Endothelial cell of umbilical vein (primary cell): Measurements from ENCODE around the gene SEC22C. TPM values are rescaled to one million over a fixed set of nuclear protein-coding genes. Genes with fewer than 3 reads are reported as not detected.

Experiments
- BruUV-seq: library from RNA; stranded (reverse); fragments of 400-500 nt; replicated peaks from 2 replicates; lab custom pipeline; 2021; lab: Mats Ljungman, UMichigan
- CTCF ChIA-PET: fragments of 300-600, 350-600 bp; sonication (Branson Sonifier 250); formaldehyde crosslinking; loops from one replicate; lab custom pipeline; 2021; ENCODE audit warnings: antibody characterized with exemption, inconsistent platforms; lab: Charles Lee
- POLR2A ChIA-PET: fragments of 300-600, 350-600 bp; sonication (Branson Sonifier 250); formaldehyde crosslinking; loops from one replicate; lab custom pipeline; 2021; ENCODE audit warnings: antibody characterized with exemption, inconsistent platforms; lab: Charles Lee
- DNase-seq: peaks from one replicate; pipeline ENCODE4 v3.0.0-alpha.2; 2011; ENCODE audit warnings: low read depth, low spot score
- FAIRE-seq: peaks from 2 replicates; lab custom pipeline; 2011; peaks lifted over from hg19 to GRCh38; lab: Jason Lieb, UNC
- H2AFZ ChIP-seq: 2 replicates; pipeline ENCODE4 v1.6.0; 2012; ENCODE audit warnings: low read depth, low read length, control low read depth, inconsistent platforms
- H3K27ac ChIP-seq: 2 replicates; pipeline ENCODE4 v1.5.1; 2011; ENCODE audit warnings: low read depth, mild to moderate bottlenecking, control low read depth, low read length, moderate library complexity; ENCODE audit not compliant: insufficient read depth
- H3K27me3 ChIP-seq, 2 experiments: 2 replicates each; pipeline versions ENCODE4 v1.6.0 to v1.6.1; 2011; ENCODE audit warnings: low read length in 2 of 2, mixed read lengths in 1 of 2; ENCODE audit not compliant: control insufficient read depth in 2 of 2, insufficient read depth in 2 of 2
- H3K36me3 ChIP-seq, 2 experiments: 2 replicates in 1 of 2; 3 replicates in 1 of 2; pipeline ENCODE4 v1.5.1; 2011; ENCODE audit warnings: low read length in 2 of 2, mild to moderate bottlenecking in 1 of 2, moderate library complexity in 1 of 2; ENCODE audit not compliant: control insufficient read depth in 2 of 2, insufficient read depth in 2 of 2; ENCODE audit errors: extremely low read depth in 1 of 2
- H3K4me1 ChIP-seq: 3 replicates; pipeline ENCODE4 v1.5.1; 2011; ENCODE audit warnings: mild to moderate bottlenecking, low read length; ENCODE audit not compliant: control insufficient read depth, insufficient read depth; ENCODE audit errors: extremely low read depth
- H3K4me2 ChIP-seq: 2 replicates; pipeline ENCODE4 v1.6.1; 2011; ENCODE audit warnings: low read length, control low read depth, mixed read lengths; ENCODE audit not compliant: insufficient read depth
- H3K4me3 ChIP-seq, 3 experiments: fragments of 200-600 bp in 1 of 3; sonication (generic), shearing (Covaris generic) in 1 of 3; replicated peaks in 1 of 3; 2 replicates each; pipeline ENCODE4 v1.5.1; 2011 to 2016; ENCODE audit warnings: control low read depth in 3 of 3, low read length in 3 of 3, mild to moderate bottlenecking in 2 of 3, inconsistent platforms in 1 of 3, low read depth in 1 of 3, moderate library complexity in 1 of 3; ENCODE audit not compliant: insufficient read depth in 1 of 3
- H3K79me2 ChIP-seq: 2 replicates; pipeline ENCODE4 v1.6.0; 2012; ENCODE audit warnings: low read length, inconsistent platforms; ENCODE audit not compliant: control insufficient read depth, insufficient read depth
- H3K9ac ChIP-seq: replicated peaks from 2 replicates; pipeline ENCODE3; 2011; ENCODE audit warnings: low read length, control low read depth; ENCODE audit not compliant: insufficient read depth; ENCODE audit errors: extremely low read depth
- H3K9me1 ChIP-seq: replicated peaks from 3 replicates; pipeline ENCODE4 v1.6.0; 2011; ENCODE audit warnings: mild to moderate bottlenecking, low read length; ENCODE audit not compliant: control insufficient read depth, insufficient read depth; ENCODE audit errors: extremely low read depth
- H3K9me3 ChIP-seq: replicated peaks from 2 replicates; pipeline ENCODE4 v1.5.1; 2012; ENCODE audit warnings: low read length, inconsistent platforms; ENCODE audit not compliant: control insufficient read depth, insufficient read depth
- H4K20me1 ChIP-seq: replicated peaks from 2 replicates; pipeline ENCODE3; 2011; ENCODE audit warnings: mild to moderate bottlenecking, low read length; ENCODE audit not compliant: control insufficient read depth, insufficient read depth; ENCODE audit errors: extremely low read depth
- EZH2 ChIP-seq: IDR thresholded peaks from 2 replicates; pipeline ENCODE4 v1.6.1; 2012; ENCODE audit warnings: borderline replicate concordance, low read depth, mild to moderate bottlenecking, moderate library complexity, low read length, inconsistent platforms; ENCODE audit not compliant: severe bottlenecking
- FOS ChIP-seq: IDR thresholded peaks from 2 replicates; pipeline ENCODE4 v1.6.1; 2011; ENCODE audit warnings: mild to moderate bottlenecking, low read length, moderate library complexity, borderline replicate concordance; ENCODE audit not compliant: insufficient read depth
- GATA2 ChIP-seq: IDR thresholded peaks from 2 replicates; pipeline ENCODE4 v1.7.0; 2011; ENCODE audit warnings: low read depth, mild to moderate bottlenecking, moderate library complexity, mixed read lengths, low read length; ENCODE audit not compliant: insufficient read length, insufficient read depth
- JUN ChIP-seq: IDR thresholded peaks from 2 replicates; pipeline ENCODE4 v1.6.1; 2011; ENCODE audit warnings: borderline replicate concordance, low read depth; ENCODE audit not compliant: insufficient read length, insufficient read depth
- MYC ChIP-seq: IDR thresholded peaks from one replicate; pipeline ENCODE4 v1.6.1; 2011; ENCODE audit warnings: mild to moderate bottlenecking, low read depth, low read length
- POLR2A ChIP-seq: IDR thresholded peaks from 2 replicates; pipeline ENCODE4 v1.6.1; 2012; ENCODE audit warnings: low read depth, mild to moderate bottlenecking, control low read depth, low read length
- POLR2AphosphoS5 ChIP-seq: IDR thresholded peaks from 2 replicates; pipeline ENCODE4 v1.6.1; 2012; ENCODE audit warnings: low read depth, mild to moderate bottlenecking, control low read depth, low read length, moderate library complexity; ENCODE audit not compliant: insufficient read depth
- dilution Hi-C: fragments of 300-500 bp; cut with MboI; formaldehyde crosslinking; loops from one replicate; pipeline ENCODE4 v1.15.0; 2019; ENCODE audit warnings: low sequenced_read_pairs; ENCODE audit not compliant: extremely low pct_ligation_motif_present
- intact Hi-C: fragments of 100-400 bp; cut with micrococcal nuclease; formaldehyde crosslinking; loops from one replicate; pipeline ENCODE4 v1.10.0; 2022
- polyA plus RNA-seq, 4 experiments: library from polyadenylated mRNA; depleted of rRNA in 3 of 4; stranded (reverse) in 3 of 4; unstranded in 1 of 4; fragments of >200 nt; gene quantifications; 2 replicates each; pipeline versions ENCODE4 v1.2.1 to v1.2.3, GENCODE V29; 2011 to 2012; ENCODE audit warnings: missing spikeins in 1 of 4
- total RNA-seq: library from RNA; stranded (reverse); gene quantifications from 2 replicates; pipeline ENCODE4 v1.2.3, GENCODE V29; 2021
- TF ChIP-seq, protein P1 (sequence below): IDR thresholded peaks from 2 replicates; pipeline ENCODE4 v1.6.1; 2011; ENCODE audit not compliant: insufficient read depth, insufficient read length
- TF ChIP-seq, protein P2 (sequence below), 2 donors: IDR thresholded peaks; 1 replicate in 1 of 2; 2 replicates in 1 of 2; pipeline ENCODE4 v1.5.1; 2011; ENCODE audit warnings: low read length in 2 of 2, mild to moderate bottlenecking in 2 of 2, moderate library complexity in 2 of 2, control low read depth in 1 of 2, inconsistent platforms in 1 of 2, low read depth in 1 of 2; ENCODE audit not compliant: insufficient read depth in 1 of 2; ENCODE audit errors: extremely low read depth in 1 of 2

Gene SEC22C
- total and polyA plus RNA-seq, 2 donors (not counting 3 experiments of a cell fraction or from before 2014, with no cell fraction given): 43.9 to 61.9 TPM

DNA sequence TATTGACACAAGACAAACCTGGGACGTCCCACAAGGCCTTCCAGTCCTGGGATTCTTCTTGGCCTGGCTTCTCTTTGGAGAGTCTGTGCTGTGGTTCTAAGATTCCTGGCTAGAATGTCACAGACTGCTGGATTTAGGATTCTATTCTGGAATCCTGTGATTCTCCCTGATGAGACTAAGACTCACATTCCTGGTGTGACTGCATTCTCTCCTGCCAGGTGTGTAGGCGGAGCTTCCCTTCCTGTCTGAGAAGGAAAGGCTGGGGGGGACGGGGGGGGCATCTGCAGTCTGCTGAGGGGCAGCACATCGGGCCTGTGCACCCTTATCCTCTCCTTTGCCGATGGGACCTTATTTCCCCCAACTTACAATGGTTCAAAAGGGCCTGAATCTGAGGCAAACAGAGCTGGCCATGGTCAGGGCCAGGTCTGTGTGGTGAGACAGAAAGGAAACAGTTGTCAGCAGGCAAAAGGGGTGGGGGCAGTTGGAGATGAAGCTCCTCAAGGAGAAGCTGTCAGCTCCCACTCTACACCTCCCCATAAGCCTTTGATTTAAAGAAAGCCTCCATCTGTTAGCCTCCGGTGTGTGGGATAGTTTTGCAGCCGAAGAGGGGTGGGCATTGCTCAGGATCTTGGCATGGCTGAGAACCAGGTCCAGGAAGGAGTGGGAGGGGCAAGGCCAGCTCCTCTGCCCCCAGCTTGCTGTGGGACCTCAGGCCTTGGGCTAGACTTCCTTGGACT lies 48.4 kb downstream of the SEC22C start:
- no peak overlapping the region for H2AFZ ChIP-seq
- CTCF ChIA-PET: interaction anchor here (1.0 to 1.5 kb wide), 3 partner anchors 12 to 303 kb away, joined by 3 to 7 read pairs (median 6); no protein-coding TSS in a partner anchor
- dilution Hi-C loops: no loop called here
- peaks cover 0 to 2% of the 10 kb centered on the region in 2 experiments for H3K27me3 ChIP-seq
- H3K4me3 ChIP-seq: no peak overlapping the region
- H3K9me3 ChIP-seq: no peaks in the 10 kb centered on the region
- TF ChIP-seq POLR2A (no peak), FOS (no peak), POLR2AphosphoS5 (no peak), EZH2 (no peak), MYC (no peak), JUN (no peak), GATA2 (no peak)
- TF ChIP-seq, protein P1, sequence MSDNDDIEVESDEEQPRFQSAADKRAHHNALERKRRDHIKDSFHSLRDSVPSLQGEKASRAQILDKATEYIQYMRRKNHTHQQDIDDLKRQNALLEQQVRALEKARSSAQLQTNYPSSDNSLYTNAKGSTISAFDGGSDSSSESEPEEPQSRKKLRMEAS: no peak
- TF ChIP-seq, protein P2, sequence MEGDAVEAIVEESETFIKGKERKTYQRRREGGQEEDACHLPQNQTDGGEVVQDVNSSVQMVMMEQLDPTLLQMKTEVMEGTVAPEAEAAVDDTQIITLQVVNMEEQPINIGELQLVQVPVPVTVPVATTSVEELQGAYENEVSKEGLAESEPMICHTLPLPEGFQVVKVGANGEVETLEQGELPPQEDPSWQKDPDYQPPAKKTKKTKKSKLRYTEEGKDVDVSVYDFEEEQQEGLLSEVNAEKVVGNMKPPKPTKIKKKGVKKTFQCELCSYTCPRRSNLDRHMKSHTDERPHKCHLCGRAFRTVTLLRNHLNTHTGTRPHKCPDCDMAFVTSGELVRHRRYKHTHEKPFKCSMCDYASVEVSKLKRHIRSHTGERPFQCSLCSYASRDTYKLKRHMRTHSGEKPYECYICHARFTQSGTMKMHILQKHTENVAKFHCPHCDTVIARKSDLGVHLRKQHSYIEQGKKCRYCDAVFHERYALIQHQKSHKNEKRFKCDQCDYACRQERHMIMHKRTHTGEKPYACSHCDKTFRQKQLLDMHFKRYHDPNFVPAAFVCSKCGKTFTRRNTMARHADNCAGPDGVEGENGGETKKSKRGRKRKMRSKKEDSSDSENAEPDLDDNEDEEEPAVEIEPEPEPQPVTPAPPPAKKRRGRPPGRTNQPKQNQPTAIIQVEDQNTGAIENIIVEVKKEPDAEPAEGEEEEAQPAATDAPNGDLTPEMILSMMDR (IDR thresholded peaks at IDR 0.05; ENCODE audit: extremely low read depth in 1 of 2, insufficient read depth in 1 of 2, low read depth in 1 of 2, low read length in 2 of 2): no peak
- H3K79me2 ChIP-seq: no peaks in the 10 kb centered on the region
- H3K9ac ChIP-seq: no peak overlapping the region
- BruUV-seq: no TSS peak
- intact Hi-C loops: no loop called here
- no peak overlapping the region for H3K27ac ChIP-seq
- no peaks in the 10 kb centered on the region for H3K4me1 ChIP-seq
- H3K36me3 ChIP-seq: no peaks in the 10 kb centered on the region
- no peaks in the 10 kb centered on the region for H4K20me1 ChIP-seq
- no peak overlapping the region for H3K4me2 ChIP-seq
- POLR2A ChIA-PET: interaction anchor here (0.7 kb wide), 1 partner anchor 14 kb away, joined by 3 read pairs; no protein-coding TSS in a partner anchor
- FAIRE-seq (no peak), DNase-seq (no peak)
- no peaks in the 10 kb centered on the region for H3K9me1 ChIP-seq
